ENCODE measurements around the gene SYT7.

GRCh38 chr11:61528114-61528513, 52.8 kb downstream of the SYT7 start:
- TF ChIP-seq CTCF (IDR thresholded peaks at IDR 0.05; ENCODE audit: low read length) (no peak), EZH2phosphoT487 (IDR thresholded peaks at IDR 0.05; ENCODE audit: low read length) (no peak), EZH2 (optimal IDR thresholded peaks at IDR 0.05; ENCODE audit: low read depth, low read length) (no peak)

All from MM.1S (cell line).